ENCODE results near the gene KRTAP12-3.

KRTAP12-3 gene

DNA sequence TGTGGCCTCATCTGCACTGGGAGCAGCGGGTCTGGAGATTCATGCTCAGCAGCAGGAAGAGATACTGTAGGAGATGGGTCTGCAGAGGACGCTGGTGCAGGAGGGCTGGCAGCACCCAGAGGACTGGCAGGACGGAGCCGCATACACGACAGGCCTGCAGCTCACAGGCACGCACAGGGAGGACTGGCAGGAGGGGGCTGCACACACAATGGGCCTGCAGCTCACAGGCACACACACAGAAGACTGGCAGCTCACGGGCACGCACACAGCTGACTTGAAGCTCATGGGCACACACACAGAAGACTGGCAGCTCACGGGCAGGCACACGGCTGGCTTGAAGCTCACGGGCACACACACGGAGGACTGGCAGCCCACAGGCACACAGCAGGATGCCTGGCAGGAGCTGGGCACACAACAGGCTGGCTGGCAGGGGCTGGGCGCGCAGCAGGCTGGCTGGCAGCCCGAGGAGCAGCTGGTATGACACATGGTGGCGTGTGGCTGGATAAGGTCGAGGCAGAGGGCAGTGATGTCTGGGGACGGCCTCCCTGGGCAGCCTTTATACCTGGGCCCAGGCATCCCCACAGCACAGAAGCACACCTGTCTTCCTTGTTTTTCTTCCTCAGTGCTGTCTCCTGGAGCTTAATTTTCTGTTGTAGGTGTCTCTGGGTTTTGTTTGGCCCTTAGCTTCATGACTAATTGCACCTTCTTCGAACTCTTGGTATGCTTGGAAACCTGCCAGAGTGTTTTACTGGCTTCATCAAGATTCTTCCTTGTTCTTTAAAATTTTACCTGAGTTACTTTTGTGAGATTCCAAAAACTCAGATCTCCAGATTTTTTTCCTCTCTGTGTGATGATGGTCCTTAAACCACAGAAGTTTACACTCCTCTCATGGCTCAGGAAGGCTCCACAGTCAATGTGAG, 8.9 kb downstream of the KRTAP12-3 start, which contains the start of gene KRTAP12-2:
TSS of gene KRTAP12-2 (minus strand) at position 527 of the 920 bp plus-strand sequence. CDS start at position 486, 41 bp downstream.
- DNase-seq (ENCODE audit: extremely low read depth, low read depth) = no peak
- TF ChIP-seq, protein P1, sequence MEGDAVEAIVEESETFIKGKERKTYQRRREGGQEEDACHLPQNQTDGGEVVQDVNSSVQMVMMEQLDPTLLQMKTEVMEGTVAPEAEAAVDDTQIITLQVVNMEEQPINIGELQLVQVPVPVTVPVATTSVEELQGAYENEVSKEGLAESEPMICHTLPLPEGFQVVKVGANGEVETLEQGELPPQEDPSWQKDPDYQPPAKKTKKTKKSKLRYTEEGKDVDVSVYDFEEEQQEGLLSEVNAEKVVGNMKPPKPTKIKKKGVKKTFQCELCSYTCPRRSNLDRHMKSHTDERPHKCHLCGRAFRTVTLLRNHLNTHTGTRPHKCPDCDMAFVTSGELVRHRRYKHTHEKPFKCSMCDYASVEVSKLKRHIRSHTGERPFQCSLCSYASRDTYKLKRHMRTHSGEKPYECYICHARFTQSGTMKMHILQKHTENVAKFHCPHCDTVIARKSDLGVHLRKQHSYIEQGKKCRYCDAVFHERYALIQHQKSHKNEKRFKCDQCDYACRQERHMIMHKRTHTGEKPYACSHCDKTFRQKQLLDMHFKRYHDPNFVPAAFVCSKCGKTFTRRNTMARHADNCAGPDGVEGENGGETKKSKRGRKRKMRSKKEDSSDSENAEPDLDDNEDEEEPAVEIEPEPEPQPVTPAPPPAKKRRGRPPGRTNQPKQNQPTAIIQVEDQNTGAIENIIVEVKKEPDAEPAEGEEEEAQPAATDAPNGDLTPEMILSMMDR (IDR thresholded peaks at IDR 0.05; ENCODE audit: low read depth, low read length, missing control alignments) = no peak
- H3K4me3 ChIP-seq (replicated peaks; ENCODE audit: low read depth, low read length) = no peak within 1 kb of the TSS

DNA sequence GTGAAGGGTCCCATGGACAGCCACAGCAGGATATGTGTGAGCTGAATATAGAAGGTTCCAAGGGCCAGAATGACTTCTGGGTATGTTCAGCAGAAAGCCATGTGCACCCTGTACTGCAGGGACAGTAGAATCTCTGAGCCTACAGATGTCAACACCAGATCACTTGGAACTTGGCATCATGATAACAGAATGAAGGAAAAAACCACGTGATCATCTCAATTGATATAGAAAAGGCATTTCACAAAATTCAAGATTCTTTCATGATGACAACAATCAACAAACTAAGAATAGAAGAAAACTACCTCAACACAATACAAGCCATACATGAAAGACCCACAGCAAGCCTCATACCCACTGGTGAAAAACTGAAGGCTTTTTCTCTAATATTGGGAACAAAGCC, 9.9 kb downstream of the KRTAP12-3 start:
- no peak overlapping the region for H3K4me3 ChIP-seq (replicated peaks; ENCODE audit: low read depth, low read length)
- TF ChIP-seq, protein P1 (IDR thresholded peaks at IDR 0.05; ENCODE audit: low read depth, low read length, missing control alignments) = no peak
- no peak for DNase-seq (ENCODE audit: extremely low read depth, low read depth)

DNA sequence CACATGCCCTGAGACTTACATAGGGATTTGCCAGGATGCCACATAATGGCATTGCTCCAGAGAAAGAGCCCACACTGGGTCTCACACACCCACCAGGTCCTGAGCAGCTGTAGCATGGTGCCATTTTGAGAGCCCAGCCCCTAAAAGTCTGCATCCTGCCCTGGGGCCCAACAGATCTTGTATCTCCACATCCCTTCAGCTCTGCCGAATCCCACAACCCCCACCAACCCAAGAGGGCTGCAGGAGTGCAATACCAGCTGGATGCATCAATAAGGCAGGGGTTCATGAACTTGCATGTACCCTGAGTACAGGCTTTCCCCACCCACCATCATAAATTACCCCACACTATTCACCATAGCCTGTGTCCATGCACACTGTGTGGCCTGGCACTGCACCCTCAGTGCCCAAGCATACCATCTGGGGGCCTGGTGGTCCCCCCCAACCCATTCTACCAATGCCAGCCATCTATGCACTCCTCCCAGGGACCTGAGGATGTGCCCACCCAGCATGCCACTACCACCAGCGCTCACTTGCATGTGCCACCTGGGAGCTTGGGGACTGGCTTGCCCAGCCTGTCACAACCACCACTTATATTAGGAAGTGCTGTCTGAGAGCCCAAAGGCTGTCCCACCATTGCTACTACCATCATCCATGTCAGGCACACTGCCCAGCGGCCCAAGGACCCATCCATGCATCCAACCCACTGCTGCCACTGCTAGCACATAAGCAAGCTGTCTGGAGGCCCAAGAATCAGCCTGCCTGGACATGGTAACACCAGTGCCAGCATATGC, 13.1 kb downstream of the KRTAP12-3 start:
- TF ChIP-seq, protein P1 (IDR thresholded peaks at IDR 0.05; ENCODE audit: low read depth, low read length, missing control alignments) = no peak

DNA sequence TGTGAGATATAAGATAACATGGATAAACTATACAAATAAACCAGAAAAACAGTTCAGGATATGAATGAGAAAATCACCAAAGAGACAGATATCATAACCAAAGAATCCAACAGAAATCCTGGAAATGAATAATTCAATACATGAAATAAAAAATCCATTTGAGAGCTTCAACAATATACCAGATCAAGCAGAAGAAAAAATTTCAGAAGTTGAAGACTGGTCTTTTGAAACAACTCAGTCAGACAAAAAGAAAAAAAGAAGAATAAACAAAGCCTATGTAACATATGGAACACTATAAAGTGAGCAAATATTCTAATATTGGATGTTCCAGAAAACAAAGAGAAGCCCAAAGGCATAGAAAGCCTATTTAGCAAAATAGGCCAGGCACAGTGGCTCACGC, 14.2 kb downstream of the KRTAP12-3 start:
- H3K4me3 ChIP-seq (replicated peaks; ENCODE audit: low read depth, low read length) = no peak overlapping the region
- DNase-seq (ENCODE audit: extremely low read depth, low read depth) = no peak
- TF ChIP-seq, protein P1 (IDR thresholded peaks at IDR 0.05; ENCODE audit: low read depth, low read length, missing control alignments) = no peak

More for the DNA sequence above, 13.1 kb downstream of the KRTAP12-3 start:
- DNase-seq (ENCODE audit: extremely low read depth, low read depth) = no peak
- H3K4me3 ChIP-seq (replicated peaks; ENCODE audit: low read depth, low read length) = no peak overlapping the region

DNA sequence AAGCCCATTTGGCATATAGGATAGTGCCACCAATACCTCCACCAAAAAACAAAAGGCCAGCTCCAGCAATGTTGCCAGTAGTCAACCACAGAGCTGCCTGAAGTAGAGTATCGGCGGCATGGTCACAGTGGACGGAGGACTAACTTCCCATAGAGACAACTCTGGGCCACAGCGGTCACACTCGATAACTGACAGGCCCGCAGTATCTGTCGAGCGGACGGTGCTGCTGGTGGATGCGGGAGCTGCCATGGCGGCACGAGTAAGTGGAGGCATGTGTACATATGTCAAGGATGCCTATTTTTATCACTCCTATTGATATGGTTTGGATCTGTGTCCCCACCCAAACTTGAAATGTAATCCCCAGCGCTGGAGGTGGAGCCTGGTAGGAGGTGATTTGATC, 20.1 kb downstream of the KRTAP12-3 start:
- DNase-seq (ENCODE audit: extremely low read depth, low read depth) = no peak
- no peak overlapping the region for H3K4me3 ChIP-seq (replicated peaks; ENCODE audit: low read depth, low read length)
- TF ChIP-seq, protein P1 (IDR thresholded peaks at IDR 0.05; ENCODE audit: low read depth, low read length, missing control alignments) = no peak

DNA sequence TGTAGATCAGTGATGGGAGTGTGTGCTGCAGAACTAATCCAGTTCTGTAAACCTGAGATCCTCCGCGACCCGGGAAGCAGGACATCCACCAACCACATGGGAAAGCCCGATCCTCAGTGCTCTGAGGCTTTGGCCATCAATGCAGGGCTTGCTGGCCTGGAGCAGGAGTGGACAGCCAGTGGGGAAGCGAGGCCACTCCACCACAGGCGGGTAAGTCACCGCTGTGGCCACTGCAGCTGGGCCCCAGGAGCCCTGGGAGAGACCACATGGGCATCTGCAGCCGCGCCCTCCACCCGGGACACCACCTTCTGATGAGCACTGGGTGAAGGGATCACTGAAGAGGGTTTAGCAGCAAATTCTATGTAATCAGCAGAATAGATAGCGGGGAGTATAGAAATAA, 23.4 kb downstream of the KRTAP12-3 start:
- H3K4me3 ChIP-seq (replicated peaks; ENCODE audit: low read depth, low read length) = no peak overlapping the region
- TF ChIP-seq, protein P1 (IDR thresholded peaks at IDR 0.05; ENCODE audit: low read depth, low read length, missing control alignments) = no peak
- no peak for DNase-seq (ENCODE audit: extremely low read depth, low read depth)

Measured in HFF-Myc (cell line).